Fibroblast of upper back skin (primary cell): ENCODE results near the gene ABCD2.
"Not testable (repeated sequence)": the region's sequence is repeated elsewhere in the genome, so short reads cannot be mapped to it uniquely, and the experiment has no call there.

Source experiments
- DNase-seq: peaks from one replicate; pipeline ENCODE4 v3.0.0-alpha.2; 2013

The ABCD2 gene

DNA sequence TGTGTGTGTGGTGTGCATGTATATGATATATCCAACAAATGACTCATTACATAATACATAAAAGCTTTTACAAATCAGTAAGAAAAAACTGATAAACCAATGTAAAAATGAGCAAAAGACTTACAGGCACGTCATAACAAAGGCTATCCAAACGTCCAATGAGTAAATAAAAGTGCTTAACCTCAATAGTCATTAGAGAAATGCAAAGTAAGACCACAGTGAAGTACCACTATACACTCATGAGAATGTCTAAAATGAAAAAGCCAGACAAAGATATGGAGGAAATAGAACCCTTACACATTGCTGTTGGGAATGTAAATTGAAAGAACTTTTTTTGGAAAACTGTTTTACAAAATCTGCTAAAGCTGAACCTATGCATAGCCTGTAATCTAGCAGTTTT lies 7.8 kb downstream of the ABCD2 start:
- DNase-seq = no peak

DNA sequence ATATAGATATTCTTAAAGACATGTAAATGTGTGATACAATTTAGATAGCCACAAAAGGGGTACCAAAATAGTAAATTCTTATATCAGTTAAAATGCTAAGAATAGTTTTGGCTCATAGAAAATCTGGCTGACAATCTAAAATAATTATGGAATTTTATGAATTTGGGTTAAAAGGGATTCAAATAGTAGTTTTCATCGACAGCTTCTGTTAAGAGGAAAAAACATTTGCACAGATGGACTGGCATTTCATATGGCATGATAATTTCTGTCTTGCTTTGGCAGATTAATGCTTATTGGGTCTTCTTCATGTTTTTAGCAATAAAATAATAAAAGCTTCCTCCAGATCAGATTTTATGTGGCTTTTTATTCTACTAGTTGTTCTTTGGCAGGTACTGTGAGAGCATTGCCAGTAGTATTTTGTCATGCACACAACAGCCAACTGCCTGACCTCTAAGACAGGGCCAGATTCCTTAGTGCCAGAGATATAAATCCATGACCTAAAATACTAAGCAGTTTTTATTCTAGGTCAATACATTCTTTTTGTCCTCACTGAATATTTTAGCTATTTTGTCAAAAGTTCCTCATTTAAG lies 9.1 kb downstream of the ABCD2 start:
- no peak for DNase-seq

DNA sequence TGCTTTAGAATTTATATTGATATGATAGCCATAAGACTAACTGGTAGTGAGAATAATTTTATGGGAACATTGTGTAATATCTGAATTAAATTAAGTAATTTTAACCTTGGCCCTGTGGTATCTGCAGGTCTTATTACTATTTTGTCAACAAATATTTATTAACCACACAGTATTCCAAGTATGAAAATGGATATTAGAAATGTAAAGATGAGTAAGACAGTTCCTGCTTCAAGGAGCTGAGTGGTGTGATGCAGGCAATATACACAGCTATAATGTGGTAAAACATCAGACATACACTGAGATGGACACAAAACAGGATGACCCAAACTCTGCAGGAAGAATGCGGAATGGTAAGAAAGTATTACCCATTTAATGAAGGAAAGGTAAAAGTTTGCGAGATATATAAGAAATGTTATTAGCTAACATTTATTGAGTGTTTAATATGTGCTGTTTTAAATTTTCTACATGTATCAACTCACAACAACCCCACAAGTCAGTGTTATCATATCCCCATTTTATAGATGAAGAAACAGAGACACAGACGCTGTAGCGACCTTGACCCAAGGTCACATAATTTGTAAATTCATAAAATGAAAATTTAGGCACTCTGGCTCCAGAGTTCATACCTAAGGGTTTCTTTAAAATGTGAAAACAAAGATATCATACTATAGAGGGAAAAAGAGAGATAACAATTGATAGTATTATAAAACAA lies 12.7 kb downstream of the ABCD2 start:
- DNase-seq = no peak

DNA sequence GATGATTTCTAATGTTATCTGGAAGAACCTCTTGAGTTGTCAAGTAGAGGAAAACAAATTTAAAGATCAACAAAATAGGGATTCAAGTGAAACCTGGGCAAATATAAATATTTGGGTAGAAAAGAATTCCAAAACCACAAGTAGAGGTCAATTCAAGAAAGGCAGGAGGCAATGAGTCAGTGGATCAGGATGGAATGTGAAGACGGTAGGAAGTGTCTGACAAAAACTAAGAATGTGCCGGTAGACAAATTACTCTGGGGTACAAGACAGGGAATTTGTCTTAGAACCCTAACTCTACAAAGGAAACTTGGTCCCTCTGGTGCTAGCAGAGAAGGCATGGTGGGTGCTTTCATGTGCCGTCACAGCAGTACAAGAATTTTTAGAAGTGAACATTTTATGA lies 13.6 kb downstream of the ABCD2 start:
- DNase-seq = peak; percentile 67

DNA sequence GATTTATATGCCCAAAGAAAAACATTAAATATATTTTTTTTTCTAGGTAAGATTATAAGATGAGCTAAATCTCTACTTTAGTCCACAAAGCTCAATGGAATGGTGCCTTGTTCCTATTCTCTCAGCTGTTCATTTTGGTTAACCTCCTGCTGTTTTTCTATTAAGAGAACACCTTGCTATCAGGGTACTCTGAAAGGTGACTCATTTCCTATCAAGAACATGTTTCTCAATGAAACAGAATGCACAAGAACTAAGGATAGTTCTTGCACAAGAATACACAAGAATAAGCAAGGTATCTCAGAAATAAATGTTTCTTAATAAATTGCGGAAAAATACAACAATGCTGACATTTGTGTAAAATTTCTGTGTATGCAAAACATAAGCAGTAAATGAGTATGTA lies 14.1 kb downstream of the ABCD2 start:
- DNase-seq = peak; percentile 28

DNA sequence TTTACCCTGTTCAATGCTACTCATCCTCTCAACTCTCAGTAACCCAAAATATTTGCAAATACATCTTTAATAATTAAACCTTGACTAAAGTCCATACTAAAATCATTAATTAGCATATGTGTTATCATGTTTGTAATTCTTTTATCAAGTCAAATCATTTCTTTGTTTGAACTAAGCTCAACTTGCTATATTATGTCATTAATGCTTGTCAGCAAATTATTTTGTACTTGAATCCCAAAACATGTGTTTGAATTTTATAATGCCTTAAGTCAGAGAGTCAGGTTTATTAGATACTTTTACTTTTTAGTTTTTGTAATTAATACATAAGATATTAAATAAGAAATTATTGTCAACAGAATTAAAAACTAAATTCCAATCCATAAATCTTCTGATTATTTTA lies 16.5 kb downstream of the ABCD2 start:
- no peak for DNase-seq

DNA sequence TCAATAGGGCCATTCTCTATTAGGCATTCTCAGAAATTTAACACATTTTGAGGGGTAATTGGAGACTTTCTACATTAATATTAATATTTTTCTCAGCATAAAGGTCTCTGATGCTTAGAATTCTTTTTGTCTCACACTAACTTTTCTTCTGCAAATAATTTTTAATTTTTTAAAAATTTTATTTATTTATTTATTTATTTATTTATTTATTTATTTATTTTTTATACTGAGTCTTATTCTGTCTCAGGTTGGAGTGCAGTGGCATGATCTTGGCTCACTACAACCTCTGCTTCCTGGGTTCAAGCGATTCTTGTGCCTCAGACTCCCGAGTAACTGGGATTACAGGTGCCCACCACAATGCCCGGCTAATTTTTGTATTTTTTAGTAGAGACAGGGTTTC lies 17.7 kb downstream of the ABCD2 start:
- DNase-seq = not testable (repeated sequence)

DNA sequence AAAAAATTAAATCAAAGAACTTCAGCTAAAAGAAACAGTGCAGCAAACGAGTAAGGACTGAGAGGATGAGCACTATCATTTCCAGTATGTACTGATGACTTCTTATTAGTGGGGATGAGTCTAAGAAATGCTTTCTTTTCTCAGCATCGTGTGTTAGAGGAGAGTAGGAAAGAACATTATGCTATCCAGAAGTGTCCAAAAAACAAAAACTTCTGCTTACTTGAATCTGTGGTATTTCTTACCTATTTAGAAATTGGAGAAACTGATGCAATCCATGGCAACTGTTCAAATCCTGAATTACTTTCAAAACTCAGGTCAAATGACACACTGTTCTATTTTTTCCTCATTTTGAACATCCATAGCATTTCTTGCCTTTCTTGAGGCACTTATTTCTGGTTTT lies 23.7 kb downstream of the ABCD2 start:
- DNase-seq = peak; percentile 13

DNA sequence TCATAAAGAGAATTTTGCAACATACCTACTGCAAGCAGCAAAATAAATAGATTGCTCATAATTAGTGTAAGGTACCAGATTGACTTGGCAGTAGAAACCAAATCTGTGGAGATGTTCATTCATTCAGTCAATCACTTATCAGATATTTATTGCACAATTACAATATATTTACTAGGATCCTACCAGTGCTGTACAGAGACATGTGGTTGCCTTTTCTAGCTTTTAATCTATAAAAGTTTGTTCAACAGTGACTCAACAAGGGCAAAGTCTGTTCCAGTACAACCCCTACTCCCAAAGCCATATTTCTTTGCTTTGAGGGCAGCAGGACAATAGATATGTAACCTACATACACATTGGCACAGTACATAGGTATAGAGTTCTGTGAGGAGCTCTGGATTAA lies 27.3 kb downstream of the ABCD2 start:
- no peak for DNase-seq

DNA sequence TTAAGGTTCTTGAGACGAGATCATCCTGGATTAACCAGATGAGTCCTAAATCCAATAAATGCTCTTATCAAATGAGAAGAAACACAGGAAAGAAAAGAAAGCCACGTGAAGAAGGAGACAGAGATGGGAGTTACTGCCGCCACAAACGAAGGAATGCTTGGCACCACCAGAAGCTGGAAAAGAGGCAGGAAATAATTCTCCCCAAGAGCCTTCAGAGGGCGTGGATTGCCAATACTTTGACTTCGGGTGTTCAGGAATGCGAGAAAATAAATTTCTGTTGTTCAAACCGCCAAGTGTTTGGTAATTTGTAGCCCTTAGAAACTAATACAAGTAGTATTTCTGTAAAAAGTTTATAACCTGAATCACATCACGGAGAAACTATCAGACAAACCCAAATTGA lies 31.3 kb downstream of the ABCD2 start:
- no peak for DNase-seq

DNA sequence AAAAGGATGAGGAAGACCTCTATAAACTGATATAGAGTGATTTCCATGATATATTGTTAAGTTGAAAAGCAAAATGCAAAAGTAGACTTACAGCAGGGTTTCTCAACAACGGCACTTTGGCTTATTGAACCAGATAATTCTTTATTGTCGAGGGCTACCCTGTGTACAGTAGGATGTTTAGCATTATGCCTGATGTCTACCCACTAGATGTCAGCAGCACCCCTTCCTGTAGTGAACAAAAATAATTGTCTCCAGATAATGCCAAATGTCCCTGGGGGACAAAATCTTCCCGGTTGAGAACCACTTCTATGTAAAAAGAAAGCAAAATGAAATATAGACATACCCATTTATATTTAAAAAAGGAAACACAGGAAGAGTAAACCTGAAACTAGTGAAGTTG lies 32.4 kb downstream of the ABCD2 start:
- no peak for DNase-seq

DNA sequence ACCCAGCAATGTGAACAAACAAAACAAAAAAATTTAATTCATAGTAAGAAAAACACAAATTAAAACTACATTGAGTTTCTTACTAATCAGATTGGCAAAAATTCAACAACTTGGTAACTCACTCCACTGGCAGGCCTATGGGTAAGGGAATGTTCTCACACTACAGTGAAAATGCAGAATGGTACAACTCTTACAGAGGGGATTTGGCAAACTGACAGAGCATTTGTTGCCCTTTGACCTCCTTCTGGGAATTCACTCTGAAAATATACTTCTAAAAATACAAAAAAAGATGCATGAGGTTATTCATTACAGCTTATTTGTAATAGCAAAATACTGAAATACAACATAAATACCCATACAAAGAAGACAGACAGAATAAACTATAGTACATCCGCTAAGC lies 32.8 kb downstream of the ABCD2 start:
- DNase-seq = no peak

DNA sequence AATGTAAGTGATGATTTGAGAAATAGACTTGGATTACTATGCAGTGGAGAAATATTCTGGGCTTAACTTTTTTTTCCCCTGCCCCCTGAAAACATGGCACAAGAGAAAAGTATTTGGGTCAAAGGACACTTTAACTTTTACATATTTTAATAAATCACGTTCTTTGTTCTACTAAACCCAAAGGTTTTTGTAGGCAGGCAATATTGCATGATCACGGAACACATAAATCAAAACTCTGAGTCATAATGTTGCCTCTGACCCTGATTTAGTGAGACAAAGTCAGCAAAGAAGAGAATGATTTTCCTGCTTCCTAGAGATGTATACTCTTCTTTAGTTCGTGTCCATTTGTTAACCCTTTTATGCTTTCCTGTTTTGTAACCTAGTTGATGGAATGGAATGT lies 38.0 kb downstream of the ABCD2 start:
- DNase-seq = peak; percentile 22

DNA sequence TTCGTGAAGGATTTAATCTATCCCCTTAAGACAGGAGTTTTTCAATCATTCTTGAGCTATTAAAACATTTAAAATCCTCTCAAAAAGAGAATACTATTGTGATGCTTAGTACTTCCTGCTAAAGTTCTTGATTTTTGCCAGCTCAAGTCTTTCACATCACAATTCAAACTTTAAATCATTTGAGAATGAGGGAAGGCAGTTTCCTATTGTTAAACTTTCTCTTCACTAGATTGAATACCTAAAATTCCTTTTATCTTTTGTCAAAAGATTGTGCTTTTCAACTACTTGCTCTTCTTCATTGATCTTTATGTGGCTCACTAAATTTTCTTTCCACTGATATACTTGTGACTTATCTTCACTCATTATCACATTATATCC lies 44.1 kb downstream of the ABCD2 start:
- no peak for DNase-seq

DNA sequence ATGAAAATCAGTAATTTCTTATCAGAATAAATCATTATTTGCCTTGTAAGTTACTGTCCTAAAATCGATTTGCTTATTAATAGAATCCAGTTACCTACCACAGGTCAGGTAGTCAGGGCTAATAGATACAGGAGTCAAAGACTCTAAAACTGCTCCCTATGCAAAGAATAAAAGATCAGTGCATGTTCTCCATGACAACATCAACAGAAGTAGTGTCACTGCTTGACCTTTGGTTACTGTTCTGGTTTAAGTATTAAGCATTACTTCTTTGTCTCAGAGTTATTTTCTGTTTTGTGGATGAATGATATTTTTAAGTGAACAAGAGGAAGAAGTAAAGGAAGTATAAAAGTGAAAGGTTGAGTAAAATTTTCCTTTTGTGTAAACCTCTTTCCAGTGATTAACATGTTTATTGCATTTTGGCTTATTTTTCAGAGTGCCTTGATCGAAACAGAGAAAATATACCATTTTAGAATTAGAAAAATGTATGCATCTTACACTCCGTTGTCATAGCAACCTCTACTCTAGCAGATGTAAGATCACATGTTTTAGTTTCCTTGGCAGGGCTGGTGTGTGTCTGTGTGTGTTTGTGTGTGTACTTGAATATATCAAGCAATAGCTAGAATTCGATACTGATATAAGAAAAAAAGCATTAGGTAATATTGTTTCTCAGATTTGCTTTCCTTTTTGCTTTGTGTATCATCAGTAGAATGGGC lies 44.7 kb downstream of the ABCD2 start:
- DNase-seq = no peak

DNA sequence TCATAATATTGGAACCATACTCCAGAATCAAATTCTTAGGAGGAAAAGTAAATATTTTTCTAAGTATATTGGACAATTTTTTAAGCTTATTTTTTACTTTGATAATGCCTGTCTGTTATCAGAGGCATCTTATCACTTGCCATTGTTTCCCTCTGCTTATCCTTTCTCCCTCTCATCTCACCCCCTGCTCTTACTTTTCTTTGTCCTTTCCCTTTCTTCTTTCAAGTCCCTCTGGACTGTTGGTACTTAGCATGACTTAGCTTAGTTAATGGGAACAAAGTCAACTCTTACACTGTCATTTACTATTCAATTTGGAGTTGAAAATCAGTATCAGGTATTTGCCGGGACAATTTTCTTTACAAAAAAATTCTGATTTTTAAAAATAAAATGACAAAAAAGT lies 45.2 kb downstream of the ABCD2 start:
- no peak for DNase-seq

DNA sequence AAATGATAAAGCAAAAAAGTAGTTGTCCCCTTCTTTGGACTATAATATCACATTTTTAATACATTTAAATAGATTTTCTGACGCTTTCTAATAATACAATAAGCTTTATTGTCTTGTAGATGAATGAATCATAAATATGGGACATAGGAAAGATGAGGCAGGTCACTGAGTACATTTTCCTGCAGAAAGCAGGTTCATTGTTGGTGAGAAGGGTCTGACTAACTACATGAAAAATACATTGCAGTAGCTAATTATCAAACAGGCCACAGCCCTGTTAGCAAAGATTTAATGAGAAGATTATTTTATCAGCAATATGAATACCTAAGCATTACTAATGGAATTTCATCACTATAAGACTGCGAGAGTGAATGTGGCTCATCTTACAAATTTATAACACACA lies 45.6 kb downstream of the ABCD2 start:
- no peak for DNase-seq

DNA sequence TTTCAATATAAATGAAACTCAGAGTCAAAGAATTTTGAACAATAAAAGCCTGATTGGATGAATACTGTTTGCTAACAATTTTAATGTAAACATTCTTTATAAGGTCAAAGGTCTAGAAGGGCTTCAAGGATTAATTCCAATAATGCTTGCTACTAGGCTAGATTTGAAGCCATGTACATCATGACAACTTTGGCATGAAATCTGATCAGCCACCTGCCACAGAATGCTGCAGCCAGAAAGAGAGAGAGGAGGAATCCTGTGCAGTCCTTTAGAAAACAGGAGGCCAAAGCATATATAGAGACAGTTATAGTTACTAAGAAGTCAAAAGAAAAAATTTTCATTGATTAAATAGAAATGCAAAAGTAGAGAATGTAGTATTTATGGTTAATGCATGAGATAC lies 47.1 kb downstream of the ABCD2 start:
- DNase-seq = no peak

DNA sequence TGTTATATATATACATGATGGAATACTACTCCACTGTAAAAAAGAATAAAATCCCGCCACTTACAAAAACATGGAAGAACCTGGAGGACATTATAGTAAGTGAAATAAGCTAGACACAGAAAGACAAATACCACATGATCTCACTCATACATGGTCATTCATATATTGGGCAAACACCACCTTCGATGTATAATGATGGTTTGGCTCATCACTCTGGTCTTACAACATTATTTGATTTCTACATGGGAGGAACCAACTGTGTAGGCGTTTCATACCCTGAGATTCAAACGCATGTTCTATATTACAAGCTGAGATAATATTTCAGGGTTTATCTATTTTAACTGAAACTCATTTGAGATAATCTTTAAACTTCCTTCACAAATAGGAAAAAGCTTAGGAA lies 48.3 kb downstream of the ABCD2 start:
- DNase-seq = no peak

DNA sequence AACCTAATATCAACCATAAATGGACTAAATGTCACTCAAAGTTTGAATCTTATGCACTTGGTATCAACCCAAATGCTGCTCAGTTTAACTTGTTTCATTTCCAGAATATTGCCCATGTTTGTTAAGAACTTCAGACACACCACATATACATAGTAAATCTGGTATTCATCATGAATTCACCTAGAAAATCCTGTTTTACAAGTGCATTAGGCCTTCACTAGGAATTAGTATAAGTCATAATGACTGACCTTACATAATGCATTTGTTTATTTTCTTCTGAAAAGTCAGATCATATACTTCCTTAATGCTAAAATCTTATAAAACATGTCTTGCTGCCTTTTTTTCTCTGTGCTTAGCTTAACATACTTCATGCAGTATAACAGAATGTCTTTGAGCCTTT lies 66.1 kb downstream of the ABCD2 start:
- no peak for DNase-seq

DNA sequence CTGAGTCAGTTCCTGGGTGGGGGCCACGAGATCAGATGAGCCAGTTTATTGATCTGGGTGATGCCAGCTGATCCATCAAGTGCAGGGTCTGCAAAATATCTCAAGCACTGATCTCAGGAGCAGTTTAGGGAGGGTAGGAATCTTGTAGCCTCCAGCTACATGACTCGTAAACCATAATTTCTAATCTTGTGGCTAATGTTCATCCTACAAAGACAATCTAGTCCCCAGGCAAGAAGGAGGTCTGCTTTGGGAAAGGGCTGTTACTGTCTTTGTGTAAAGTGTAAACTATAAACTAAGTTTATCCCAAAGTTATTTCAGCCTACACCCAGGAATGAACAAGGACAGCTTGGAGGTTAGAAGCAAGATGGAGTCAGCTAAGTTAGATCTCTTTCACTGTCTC lies 75.4 kb downstream of the ABCD2 start:
- DNase-seq = not testable (repeated sequence)

DNA sequence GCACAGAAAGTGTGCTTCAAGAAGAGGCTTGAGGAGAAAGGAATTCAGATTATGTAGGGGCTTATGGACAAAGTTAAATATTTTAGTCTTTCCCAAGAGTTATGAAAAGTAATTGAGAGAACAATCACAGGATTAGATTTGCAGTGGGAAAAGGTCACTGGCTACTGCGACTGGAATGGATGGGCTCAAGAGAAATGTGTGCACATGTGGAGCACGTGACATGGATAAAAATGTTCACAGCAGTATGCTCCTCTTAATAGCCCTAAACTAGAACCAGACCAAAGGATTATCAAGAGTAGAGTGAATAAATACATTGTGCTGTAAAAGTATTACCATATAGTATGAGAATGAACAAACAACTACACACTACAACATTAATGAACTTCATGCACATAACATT lies 78.1 kb downstream of the ABCD2 start:
- no peak for DNase-seq

DNA sequence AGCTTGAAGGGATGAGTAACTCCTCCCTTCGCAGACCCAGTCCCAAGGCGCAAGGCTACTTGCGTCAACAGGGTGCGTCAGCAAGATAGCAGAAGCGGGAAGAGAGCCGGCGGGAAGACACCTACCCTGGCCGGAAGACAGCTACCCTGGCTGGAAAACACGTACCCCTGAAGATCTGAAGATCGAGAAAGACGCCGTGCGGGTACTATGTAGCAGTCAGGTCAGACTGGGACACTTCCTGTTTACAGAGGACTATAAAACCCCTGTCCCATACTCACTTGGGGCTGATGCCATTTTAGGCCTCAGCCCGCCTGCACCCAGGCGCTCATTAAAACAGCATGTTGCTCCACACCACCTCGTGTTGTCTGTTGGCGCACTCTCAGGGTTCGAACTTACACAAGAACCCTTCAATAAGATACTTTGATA lies 80.9 kb downstream of the ABCD2 start:
- no peak for DNase-seq

DNA sequence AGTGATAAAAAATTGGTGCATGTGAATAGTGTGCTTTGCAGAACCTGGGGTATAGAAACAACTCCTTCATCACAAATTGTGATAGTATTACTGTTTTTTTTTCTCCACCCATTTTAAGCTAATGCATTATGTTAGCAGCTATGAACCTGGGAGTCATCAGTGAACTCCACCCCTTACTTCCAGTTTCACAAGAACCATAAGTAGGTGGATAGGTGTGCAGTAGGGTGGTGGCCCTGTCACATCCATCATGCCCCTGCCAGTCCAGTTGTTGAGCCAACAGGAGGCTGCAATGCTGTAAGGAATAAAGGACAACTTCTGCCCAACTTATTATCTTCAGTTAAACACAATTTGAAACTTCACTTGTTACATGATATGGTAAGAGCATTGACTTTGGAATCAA lies 85.7 kb downstream of the ABCD2 start:
- no peak for DNase-seq

DNA sequence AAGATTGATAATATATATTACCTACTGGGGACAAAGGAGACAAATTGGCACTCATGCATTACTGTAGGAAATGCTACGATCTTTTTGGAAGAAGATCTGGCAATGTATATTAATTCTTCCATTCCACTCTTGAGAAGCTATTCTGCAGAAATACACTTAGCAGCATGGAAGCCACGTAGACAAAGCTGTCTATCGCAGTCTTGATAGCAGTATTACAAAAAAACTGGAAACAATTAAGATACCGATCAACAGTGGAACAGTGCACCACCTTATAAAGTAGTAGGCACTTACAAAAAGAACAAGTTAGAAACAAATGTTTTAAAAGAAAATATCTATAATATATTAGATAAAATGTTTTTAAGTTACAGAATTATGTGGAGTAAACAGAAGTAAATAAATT lies 87.2 kb downstream of the ABCD2 start:
- no peak for DNase-seq
